HG02588 (cell line): ENCODE results near the gene MXD1.
"Not testable (repeated sequence)": the region's sequence is repeated elsewhere in the genome, so short reads cannot be mapped to it uniquely, and the experiment has no call there.

Experiments
- ATAC-seq: cut with Tn5 transposase; IDR thresholded peaks from one replicate; pipeline ENCODE4 v1.9.1; 2021; ENCODE audit warnings: mild to moderate bottlenecking, moderate library complexity; ENCODE audit not compliant: unreplicated experiment

Gene MXD1

GRCh38 chr2:69950671-69951070, 35.8 kb downstream of the MXD1 start:
- ATAC-seq = not testable (repeated sequence)

GRCh38 chr2:69952336-69953115, 37.6 kb downstream of the MXD1 start:
- no peak for ATAC-seq

GRCh38 chr2:69954084-69954483, 39.2 kb downstream of the MXD1 start:
- ATAC-seq = no peak

GRCh38 chr2:69955029-69955428, 40.1 kb downstream of the MXD1 start:
- no peak for ATAC-seq

- ATAC-seq = no peak
These were observed 41.6 kb downstream of the MXD1 start for GRCh38 chr2:69956475-69956979.

- ATAC-seq = no peak
These were observed 43.1 kb downstream of the MXD1 start for GRCh38 chr2:69957965-69958364.

GRCh38 chr2:69958480-69958879, 43.6 kb downstream of the MXD1 start:
- ATAC-seq = no peak

- no peak for ATAC-seq
These were observed 44.5 kb downstream of the MXD1 start for GRCh38 chr2:69959425-69959824.

GRCh38 chr2:69960821-69961220, 45.9 kb downstream of the MXD1 start:
- no peak for ATAC-seq

GRCh38 chr2:69961496-69961895, 46.6 kb downstream of the MXD1 start, which contains the start of gene ASPRV1:
ASPRV1 (minus strand) TSS chr2:69961631; CDS start chr2:69961436, 195 bp downstream.
- ATAC-seq = no peak

- ATAC-seq = no peak
These were observed 48.2 kb downstream of the MXD1 start for GRCh38 chr2:69962986-69963730.

GRCh38 chr2:69964353-69964841, 49.5 kb downstream of the MXD1 start:
- ATAC-seq = no peak

- ATAC-seq = no peak
These were observed 51.0 kb downstream of the MXD1 start for GRCh38 chr2:69965756-69966445.

GRCh38 chr2:69966496-69966895, 51.6 kb downstream of the MXD1 start:
- ATAC-seq = no peak

GRCh38 chr2:69968609-69969008, 53.7 kb downstream of the MXD1 start:
- ATAC-seq = no peak

- no peak for ATAC-seq
These were observed 54.4 kb downstream of the MXD1 start for GRCh38 chr2:69969126-69969983.

GRCh38 chr2:69969991-69970390, 55.1 kb downstream of the MXD1 start:
- ATAC-seq = no peak

GRCh38 chr2:69972822-69973221, 57.9 kb downstream of the MXD1 start:
- no peak for ATAC-seq

GRCh38 chr2:69973335-69973735, 58.4 kb downstream of the MXD1 start:
- no peak for ATAC-seq

- no peak for ATAC-seq
These were observed 60.4 kb downstream of the MXD1 start for GRCh38 chr2:69975136-69975852.
